LHCN-M2 (cell line): ENCODE measurements around the gene SYNRG. TPM values are rescaled to one million over a fixed set of nuclear protein-coding genes. Genes with fewer than 3 reads are reported as not detected.
"Not testable (repeated sequence)": the region's sequence is repeated elsewhere in the genome, so short reads cannot be mapped to it uniquely, and the experiment has no call there.

Experiments used
- DNase-seq: peaks from one replicate; pipeline ENCODE4 v3.0.0-alpha.2; 2012; ENCODE audit warnings: low read depth
- polyA plus RNA-seq: library from polyadenylated mRNA; unstranded; fragments of >200 nt; gene quantifications from one replicate; pipeline ENCODE4 v1.2.1, GENCODE V29; 2012; ENCODE audit warnings: missing spikeins
- total RNA-seq: library from RNA; depleted of rRNA; stranded (reverse); fragments of >200 nt; gene quantifications from 2 replicates; pipeline ENCODE4 v1.2.3, GENCODE V29; 2014; rRNA removed

The SYNRG gene, protein sequence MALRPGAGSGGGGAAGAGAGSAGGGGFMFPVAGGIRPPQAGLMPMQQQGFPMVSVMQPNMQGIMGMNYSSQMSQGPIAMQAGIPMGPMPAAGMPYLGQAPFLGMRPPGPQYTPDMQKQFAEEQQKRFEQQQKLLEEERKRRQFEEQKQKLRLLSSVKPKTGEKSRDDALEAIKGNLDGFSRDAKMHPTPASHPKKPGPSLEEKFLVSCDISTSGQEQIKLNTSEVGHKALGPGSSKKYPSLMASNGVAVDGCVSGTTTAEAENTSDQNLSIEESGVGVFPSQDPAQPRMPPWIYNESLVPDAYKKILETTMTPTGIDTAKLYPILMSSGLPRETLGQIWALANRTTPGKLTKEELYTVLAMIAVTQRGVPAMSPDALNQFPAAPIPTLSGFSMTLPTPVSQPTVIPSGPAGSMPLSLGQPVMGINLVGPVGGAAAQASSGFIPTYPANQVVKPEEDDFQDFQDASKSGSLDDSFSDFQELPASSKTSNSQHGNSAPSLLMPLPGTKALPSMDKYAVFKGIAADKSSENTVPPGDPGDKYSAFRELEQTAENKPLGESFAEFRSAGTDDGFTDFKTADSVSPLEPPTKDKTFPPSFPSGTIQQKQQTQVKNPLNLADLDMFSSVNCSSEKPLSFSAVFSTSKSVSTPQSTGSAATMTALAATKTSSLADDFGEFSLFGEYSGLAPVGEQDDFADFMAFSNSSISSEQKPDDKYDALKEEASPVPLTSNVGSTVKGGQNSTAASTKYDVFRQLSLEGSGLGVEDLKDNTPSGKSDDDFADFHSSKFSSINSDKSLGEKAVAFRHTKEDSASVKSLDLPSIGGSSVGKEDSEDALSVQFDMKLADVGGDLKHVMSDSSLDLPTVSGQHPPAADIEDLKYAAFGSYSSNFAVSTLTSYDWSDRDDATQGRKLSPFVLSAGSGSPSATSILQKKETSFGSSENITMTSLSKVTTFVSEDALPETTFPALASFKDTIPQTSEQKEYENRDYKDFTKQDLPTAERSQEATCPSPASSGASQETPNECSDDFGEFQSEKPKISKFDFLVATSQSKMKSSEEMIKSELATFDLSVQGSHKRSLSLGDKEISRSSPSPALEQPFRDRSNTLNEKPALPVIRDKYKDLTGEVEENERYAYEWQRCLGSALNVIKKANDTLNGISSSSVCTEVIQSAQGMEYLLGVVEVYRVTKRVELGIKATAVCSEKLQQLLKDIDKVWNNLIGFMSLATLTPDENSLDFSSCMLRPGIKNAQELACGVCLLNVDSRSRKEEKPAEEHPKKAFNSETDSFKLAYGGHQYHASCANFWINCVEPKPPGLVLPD (N-terminal part only)
- total RNA-seq, result 7.6 and 12.2 TPM in 2 replicates
- polyA plus RNA-seq, result 10.4 TPM

GRCh38 chr17:37609170-37610040 is at the start of gene SYNRG:
Gene SYNRG, minus strand, starts transcription at chr17:37609418. Its CDS starts 63 bp downstream, at chr17:37609355.
- DNase-seq, result peak; percentile 97

DNA sequence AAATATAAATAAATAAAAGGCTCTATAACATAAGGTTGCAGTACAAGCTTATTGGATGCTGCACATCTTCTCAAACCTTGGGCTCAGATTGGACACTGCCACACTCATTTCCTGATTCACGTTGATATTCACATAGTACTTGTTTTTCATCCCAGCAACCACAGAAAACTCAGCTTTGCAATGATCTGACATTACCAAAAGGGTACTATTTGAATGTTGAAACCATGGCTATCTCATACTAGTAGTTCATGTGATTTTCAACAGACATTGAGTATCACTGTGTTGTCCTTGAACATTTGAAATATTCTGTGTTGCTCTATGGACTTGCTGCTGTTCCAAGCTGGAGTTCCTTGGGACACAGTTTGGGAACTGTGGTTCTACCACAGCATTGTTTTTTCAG is 48.0 kb upstream of the SYNRG start:
- no peak for DNase-seq

GRCh38 chr17:37651849-37652248 is 42.6 kb upstream of the SYNRG start:
- DNase-seq, result no peak

- DNase-seq, result peak; percentile 56
Observed at GRCh38 chr17:37650419-37651003, 41.3 kb upstream of the SYNRG start.

DNA sequence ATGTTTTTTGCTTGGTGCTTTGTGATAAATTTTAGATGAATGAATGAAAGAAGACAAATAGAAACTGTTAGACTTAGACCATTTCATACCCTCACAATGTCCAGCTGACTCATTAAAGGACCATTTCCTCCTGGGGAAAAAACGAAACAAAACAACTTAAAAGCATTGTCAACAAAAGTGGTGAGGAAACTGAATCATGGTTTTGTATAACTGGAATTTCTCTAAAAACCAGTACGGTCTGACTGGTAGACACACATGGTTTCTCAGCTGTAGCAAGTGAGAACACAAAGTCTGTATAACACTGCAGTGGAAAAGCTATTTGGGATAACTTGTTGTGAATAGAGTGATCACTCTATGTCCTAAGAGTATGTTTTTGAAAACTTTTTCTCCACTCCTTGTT is 39.3 kb upstream of the SYNRG start:
- DNase-seq, result peak; percentile 69

DNA sequence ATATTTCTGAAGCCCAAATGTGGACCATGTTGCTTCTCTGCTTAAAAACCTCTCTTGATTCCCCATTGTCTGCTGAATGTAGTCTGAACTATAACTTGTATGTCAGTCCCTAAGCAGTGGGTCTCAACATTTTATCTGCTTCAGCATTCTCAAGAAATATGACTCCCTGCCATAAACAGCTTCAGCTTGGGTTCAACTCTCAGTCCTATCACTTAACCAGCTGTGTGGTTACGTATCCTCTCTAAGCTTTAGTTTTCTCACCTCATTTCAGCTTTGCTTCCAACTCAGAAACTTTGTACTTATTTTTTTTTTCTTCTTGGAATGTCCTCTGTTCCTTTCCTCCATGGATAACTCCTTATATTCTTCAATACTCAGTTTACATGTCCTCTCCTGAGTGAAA is 38.6 kb upstream of the SYNRG start:
- DNase-seq, result no peak

DNA sequence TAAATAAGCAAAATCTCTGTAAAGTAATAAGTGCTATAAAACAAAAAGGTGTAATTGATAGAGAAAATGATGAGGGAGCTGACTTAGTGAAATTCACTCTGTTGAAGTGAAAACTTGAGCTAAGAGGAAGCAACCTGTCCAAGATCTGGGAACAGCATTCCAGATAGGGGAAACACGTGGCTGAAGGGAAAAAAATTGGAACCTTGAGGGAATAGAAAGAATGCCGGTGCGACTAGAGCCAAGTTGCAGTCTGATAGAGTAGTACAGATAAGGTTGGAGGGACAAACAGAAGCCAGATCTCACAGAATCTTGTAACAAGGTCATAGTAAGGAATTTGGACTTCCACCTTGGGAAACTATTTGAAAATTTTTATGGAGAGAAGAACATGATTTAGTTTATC is 34.7 kb upstream of the SYNRG start:
- no peak for DNase-seq

DNA sequence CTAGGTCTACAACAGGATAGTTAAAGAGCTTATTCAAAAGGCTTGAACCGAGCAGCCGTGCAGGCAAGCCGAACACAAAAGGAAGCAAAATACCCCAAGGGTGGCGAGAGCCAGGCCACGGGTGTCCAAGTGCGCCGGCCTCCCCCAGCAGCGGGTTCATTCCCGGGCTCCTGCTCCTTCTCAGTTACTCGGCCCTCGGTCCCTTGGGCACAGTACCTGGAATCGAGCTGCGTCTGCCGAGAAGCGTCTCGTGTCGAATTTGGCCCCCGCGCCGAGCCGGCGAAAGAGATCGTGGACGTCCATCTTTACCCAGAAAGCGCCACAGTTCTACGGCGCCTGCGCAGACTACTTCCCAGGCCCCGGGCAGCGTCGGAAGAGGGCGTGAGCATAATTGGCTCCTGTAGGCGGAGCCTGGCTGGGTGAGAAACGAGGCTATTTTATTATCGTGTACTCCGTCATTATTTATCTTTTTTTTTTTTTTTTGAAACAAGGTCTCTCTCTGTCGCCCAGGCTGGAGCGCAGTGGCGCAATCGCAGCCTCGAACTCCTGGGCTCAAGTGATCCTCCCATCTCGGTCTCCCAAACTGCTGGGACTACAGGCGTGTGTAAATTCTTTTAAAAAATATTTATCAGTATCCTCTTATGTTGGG is 34.0 kb upstream of the SYNRG start, which contains the start of gene DDX52:
Gene DDX52 (minus strand): TSS at position 329 of the 649 bp plus-strand sequence. CDS start 26 bp downstream, at position 303.
- DNase-seq, result peak; percentile 86

DNA sequence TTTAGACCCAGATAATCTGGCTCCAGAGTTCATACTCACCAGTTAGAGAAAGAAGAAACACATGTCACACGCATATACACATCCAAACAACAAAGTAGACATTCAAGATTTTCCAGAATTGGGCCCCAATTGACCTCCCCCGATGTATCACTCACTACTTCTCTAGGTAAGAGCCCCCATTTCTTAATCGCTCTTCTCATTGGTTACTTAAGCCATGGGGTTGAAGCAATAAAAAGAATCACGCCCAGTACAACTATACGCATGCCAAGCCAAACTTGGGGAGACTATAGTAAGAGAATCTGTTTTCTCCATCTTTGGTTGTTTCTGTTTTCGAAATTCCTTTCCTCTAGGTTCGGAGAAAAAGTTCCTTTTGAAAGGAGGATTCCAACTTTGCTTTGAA is 33.5 kb upstream of the SYNRG start:
- DNase-seq, result peak; percentile 29

DNA sequence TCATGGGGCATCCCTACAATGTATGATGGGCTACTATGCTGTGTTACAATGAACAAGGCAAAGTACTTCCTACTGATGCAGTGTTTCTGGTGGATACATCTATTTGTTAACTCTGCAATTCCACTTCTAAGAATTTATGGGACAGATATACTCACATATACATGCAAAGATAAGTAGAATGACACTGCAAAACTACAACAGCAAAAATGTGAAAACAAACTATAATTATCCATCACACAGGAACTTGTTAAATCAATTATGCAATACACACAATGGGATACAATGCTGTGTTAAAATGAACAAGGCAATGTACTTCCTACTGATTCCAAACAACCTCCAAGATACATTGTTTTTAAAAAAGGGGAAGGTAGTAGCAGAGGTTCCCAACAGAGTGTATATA is 30.8 kb upstream of the SYNRG start:
- DNase-seq, result no peak

GRCh38 chr17:37637956-37638355 is 28.7 kb upstream of the SYNRG start:
- DNase-seq, result no peak

GRCh38 chr17:37616430-37616829 is 7.2 kb upstream of the SYNRG start:
- not testable (repeated sequence) for DNase-seq

GRCh38 chr17:37614823-37615222 is 5.6 kb upstream of the SYNRG start:
- DNase-seq, result no peak

- DNase-seq, result peak; percentile 70
Observed at GRCh38 chr17:37614391-37614790, 5.2 kb upstream of the SYNRG start.

GRCh38 chr17:37610971-37611370 is 1.8 kb upstream of the SYNRG start:
- DNase-seq, result no peak

DNA sequence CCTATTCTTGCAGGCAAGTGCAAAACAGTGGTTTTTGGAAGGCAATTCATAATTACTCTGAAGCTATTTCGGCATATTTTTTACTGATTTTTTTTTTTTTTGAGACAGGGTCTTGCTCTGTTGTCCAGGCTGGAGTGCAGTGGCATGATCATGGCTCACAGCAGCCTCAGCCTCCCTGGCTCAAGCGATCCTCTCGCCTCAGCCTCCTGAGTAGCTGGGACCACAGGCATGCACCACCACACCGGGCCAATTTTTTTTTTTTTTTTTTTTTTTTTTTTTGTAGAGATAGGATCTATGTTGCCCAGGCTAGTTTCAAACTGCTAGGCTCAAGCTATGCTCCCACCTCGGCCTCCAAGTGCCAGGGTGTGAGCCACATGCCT is 813 bp upstream of the SYNRG start:
- not testable (repeated sequence) for DNase-seq

DNA sequence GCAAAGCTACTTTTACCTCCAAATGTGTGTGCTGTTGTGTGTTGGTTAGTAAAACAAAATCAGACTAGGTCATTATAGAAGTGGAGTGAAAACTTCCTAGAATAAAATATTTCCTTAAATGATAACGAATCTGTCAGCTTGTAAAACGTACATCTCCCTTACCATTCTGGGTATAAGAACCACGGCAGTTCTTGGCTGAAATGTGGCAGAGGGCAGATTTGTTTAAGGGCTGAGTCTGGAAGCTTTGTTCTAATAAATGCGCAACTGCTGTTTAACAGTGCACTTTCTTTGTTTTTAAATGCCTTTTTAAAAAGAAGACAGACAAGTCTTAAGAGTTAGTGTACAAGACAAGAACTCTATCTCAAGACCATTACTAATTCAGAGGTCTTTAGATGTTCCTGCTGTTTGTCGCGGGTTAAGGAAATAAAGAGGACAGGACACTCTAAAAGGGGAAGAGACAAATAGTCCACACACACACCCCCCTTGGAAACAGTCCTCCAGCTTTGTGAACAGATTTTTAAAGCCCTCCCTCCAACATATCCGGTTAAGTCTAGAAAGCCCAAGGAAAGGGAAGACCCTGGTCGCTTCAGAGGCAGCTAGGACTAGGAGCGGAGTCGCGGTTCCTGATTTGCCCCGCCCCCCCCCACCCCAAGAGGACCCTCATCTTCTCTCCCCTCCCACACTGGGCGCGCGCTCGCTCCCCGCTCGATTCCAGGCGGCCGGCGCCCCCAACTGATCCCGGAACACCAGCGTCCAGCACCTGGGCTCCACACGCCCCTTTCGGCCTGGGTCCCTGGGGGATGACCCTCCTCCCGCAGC is 658 bp downstream of the SYNRG start:
- peak; percentile 43 for DNase-seq

DNA sequence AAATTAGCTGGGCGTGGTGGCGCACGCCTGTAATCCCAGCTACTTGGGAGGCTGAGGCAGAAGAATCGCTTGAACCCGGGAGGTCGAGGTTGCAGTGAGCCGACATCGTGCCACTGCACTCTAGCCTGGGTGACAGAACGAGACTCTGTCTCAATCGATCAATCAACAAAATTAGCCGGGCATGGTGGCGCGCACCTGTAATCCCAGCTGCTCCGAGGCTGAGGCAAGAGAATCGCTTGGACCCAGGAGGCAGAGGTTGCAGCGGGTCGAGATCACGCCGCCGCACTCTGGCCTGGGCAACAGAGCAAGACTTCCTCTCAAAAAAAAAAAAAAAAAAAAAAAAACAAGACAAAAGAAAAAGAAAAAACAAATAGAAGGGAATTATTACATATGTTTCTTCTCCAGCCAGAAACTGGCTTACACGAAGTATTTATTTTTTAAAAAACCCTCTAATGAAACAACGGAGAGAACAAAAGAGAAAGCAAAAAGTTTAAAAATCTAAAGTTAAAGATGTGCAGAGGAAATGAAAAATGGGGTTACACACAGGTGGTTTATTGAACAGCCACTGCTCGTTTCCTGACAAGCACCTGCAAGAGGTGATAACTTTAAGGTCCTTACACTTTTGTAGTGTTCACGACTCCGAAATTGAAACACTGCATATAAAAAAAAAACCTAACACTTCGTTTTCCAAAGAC is 1.4 kb downstream of the SYNRG start:
- DNase-seq, result no peak
